ENCODE results near the gene PTPN9. TPM values are rescaled to one million over a fixed set of nuclear protein-coding genes. Genes with fewer than 3 reads are reported as not detected.

The PTPN9 gene
- total and polyA plus RNA-seq, 12 donors, result 5.9 to 28.5 (median 19.3) TPM

- Histone ChIP-seq H3K27me3 (no peaks in the 10 kb centered on the region), H3K36me3 (replicated peaks in 1 of 2) (no peaks in the 10 kb centered on the region), H3K9me3 (replicated peaks in 1 of 3) (no peaks in the 10 kb centered on the region), H3K27ac (peak overlapping the region in 4 of 5 donors; percentile 72 to 91 (median 85)), H3K4me3 (peak overlapping the region in 3 of 4 donors; percentile 27 to 96 (median 65)), H3K4me1 (replicated peaks in 1 of 2) (peaks cover 4 to 21% of the 10 kb centered on the region in 2 donors)
- DNase-seq, result peak in 2 of 7 donors; percentile 22 to 38
- TF ChIP-seq CTCF (IDR thresholded peaks at IDR 0.05) (no peak), POLR2A (IDR thresholded peaks at IDR 0.05) (peak in 1 of 2 donors; percentile 3)
- intact Hi-C loops (cut with DNase I), result loop anchor here in 1 of 2 donors (10.0 kb wide), 1 partner anchor 46 kb away; the partner anchor contains the start of gene SNUPN
- 0% methylated on average over 2 to 77 of the region's 77 CpGs for WGBS, 4 donors
Observed at GRCh38 chr15:75578173-75578947, 755 bp downstream of the PTPN9 start.

GRCh38 chr15:75577401-75578172 lies 1.5 kb downstream of the PTPN9 start:
- peak in 1 of 7 donors; percentile 35 for DNase-seq
- peaks cover 4 to 29% of the 10 kb centered on the region in 2 donors for H3K4me1 ChIP-seq (replicated peaks in 1 of 2)
- no peak for TF ChIP-seq CTCF (IDR thresholded peaks at IDR 0.05)
- no peak for TF ChIP-seq POLR2A (IDR thresholded peaks at IDR 0.05)
- no peaks in the 10 kb centered on the region for H3K36me3 ChIP-seq (replicated peaks in 1 of 2)
- no peaks in the 10 kb centered on the region for H3K27me3 ChIP-seq
- intact Hi-C loops (cut with DNase I), result loop anchor here in 1 of 2 donors (10.0 kb wide), 1 partner anchor 47 kb away; the partner anchor contains the start of gene SNUPN
- H3K9me3 ChIP-seq (replicated peaks in 1 of 3), result no peaks in the 10 kb centered on the region
- H3K27ac ChIP-seq, result peak overlapping the region in 4 of 5 donors; percentile 72 to 91 (median 85)
- WGBS, 4 donors, result 6 to 17% (median 8%) methylated on average over 13 of the region's 13 CpGs
- H3K4me3 ChIP-seq, result peak overlapping the region in 3 of 4 donors; percentile 27 to 96 (median 65)

- Histone ChIP-seq H3K27me3 (no peaks in the 10 kb centered on the region), H3K36me3 (replicated peaks in 1 of 2) (no peaks in the 10 kb centered on the region), H3K4me3 (no peak overlapping the region), H3K9me3 (replicated peaks in 1 of 3) (no peaks in the 10 kb centered on the region), H3K4me1 (replicated peaks in 1 of 2) (peaks cover 12 to 48% of the 10 kb centered on the region in 2 donors), H3K27ac (no peak overlapping the region)
- WGBS, 4 donors, result 94 to 98% (median 96%) methylated on average over 5 of the region's 5 CpGs
- intact Hi-C loops (cut with DNase I), result loop anchor here in 1 of 2 donors (10.0 kb wide), 1 partner anchor 51 kb away; the partner anchor contains the start of gene SNUPN
- TF ChIP-seq CTCF (IDR thresholded peaks at IDR 0.05) (no peak), POLR2A (IDR thresholded peaks at IDR 0.05) (no peak)
- no peak for DNase-seq
Observed at GRCh38 chr15:75573648-75574384, 5.3 kb downstream of the PTPN9 start.
